Pulmonary artery endothelial cell (primary cell): ENCODE measurements around the gene ADAMTS14. TPM values are rescaled to one million over a fixed set of nuclear protein-coding genes. Genes with fewer than 3 reads are reported as not detected.

Experiments used
- DNase-seq: peaks from one replicate; pipeline ENCODE4 v3.0.0-alpha.2; 2011; ENCODE audit warnings: low read depth, low spot score
- total RNA-seq: library from RNA; depleted of rRNA; stranded (reverse); fragments of >200 nt; gene quantifications from 2 replicates; pipeline ENCODE4 v1.2.3, GENCODE V29; 2014

The ADAMTS14 gene
- total RNA-seq, 1 donor from 2014 or later: under 0.01 TPM

GRCh38 chr10:70782746-70783680 is 110.7 kb downstream of the ADAMTS14 start:
- no peak for DNase-seq

GRCh38 chr10:70784016-70784415 is 111.7 kb downstream of the ADAMTS14 start:
- DNase-seq: no peak

GRCh38 chr10:70784471-70784870 is 112.2 kb downstream of the ADAMTS14 start:
- no peak for DNase-seq

- no peak for DNase-seq
These were observed 112.9 kb downstream of the ADAMTS14 start, which contains the start of gene TBATA for GRCh38 chr10:70785190-70785589. Gene TBATA, minus strand, starts transcription at chr10:70785377. Its CDS starts 1,998 bp downstream, at chr10:70783379.

GRCh38 chr10:70786799-70787415 is 114.6 kb downstream of the ADAMTS14 start:
- DNase-seq: no peak

GRCh38 chr10:70791386-70792039 is 119.2 kb downstream of the ADAMTS14 start:
- no peak for DNase-seq

GRCh38 chr10:70795613-70796012 is 123.3 kb downstream of the ADAMTS14 start:
- DNase-seq: no peak

- DNase-seq: no peak
These were observed 125.5 kb downstream of the ADAMTS14 start for GRCh38 chr10:70797840-70798239.

GRCh38 chr10:70799124-70799523 is 126.8 kb downstream of the ADAMTS14 start:
- no peak for DNase-seq

- no peak for DNase-seq
These were observed 129.5 kb downstream of the ADAMTS14 start for GRCh38 chr10:70801854-70802253.

- no peak for DNase-seq
These were observed 131.6 kb downstream of the ADAMTS14 start for GRCh38 chr10:70803775-70804420.

- DNase-seq: no peak
These were observed 132.1 kb downstream of the ADAMTS14 start for GRCh38 chr10:70804421-70804808.

GRCh38 chr10:70805619-70806215 is 133.4 kb downstream of the ADAMTS14 start:
- DNase-seq: no peak

GRCh38 chr10:70806841-70807240 is 134.5 kb downstream of the ADAMTS14 start:
- no peak for DNase-seq

- no peak for DNase-seq
These were observed 135.2 kb downstream of the ADAMTS14 start for GRCh38 chr10:70807556-70807955.

- DNase-seq: no peak
These were observed 136.8 kb downstream of the ADAMTS14 start for GRCh38 chr10:70809011-70809611.

- no peak for DNase-seq
These were observed 137.4 kb downstream of the ADAMTS14 start for GRCh38 chr10:70809726-70810125.

- DNase-seq: no peak
These were observed 138.7 kb downstream of the ADAMTS14 start for GRCh38 chr10:70810967-70811366.

- no peak for DNase-seq
These were observed 139.6 kb downstream of the ADAMTS14 start for GRCh38 chr10:70811881-70812280.
